HFFc6 (cell line): ENCODE results near the gene PPP1R37. TPM values are rescaled to one million over a fixed set of nuclear protein-coding genes. Genes with fewer than 3 reads are reported as not detected.

Experiments
- DNase-seq: peaks from one replicate; pipeline ENCODE4 v3.0.0-alpha.2; 2018
- H3K27ac Mint-ChIP-seq: 2 replicates; pipeline ENCODE4 v1.8.0; 2020; ENCODE audit warnings: mild to moderate bottlenecking, mixed read lengths
- H3K27me3 Mint-ChIP-seq: 2 replicates; pipeline ENCODE4 v1.8.0; 2021; ENCODE audit warnings: mild to moderate bottlenecking, moderate library complexity, mixed read lengths; ENCODE audit not compliant: insufficient read depth
- H3K36me3 Mint-ChIP-seq: 2 replicates; pipeline ENCODE4 v1.8.0; 2021; ENCODE audit warnings: low read depth, mixed read lengths
- H3K4me1 Mint-ChIP-seq: 2 replicates; pipeline ENCODE4 v1.8.0; 2020; ENCODE audit warnings: low read depth, mixed read lengths
- H3K4me3 Mint-ChIP-seq: 2 replicates; pipeline ENCODE4 v1.8.0; 2020; ENCODE audit warnings: mild to moderate bottlenecking, moderate library complexity, mixed read lengths
- H3K9me3 Mint-ChIP-seq: 2 replicates; pipeline ENCODE4 v1.8.0; 2020; ENCODE audit warnings: mild to moderate bottlenecking, mixed read lengths
- total RNA-seq, 6 experiments: library from RNA; stranded (reverse); fragmentation: NEBNext Ultra II Directional; extraction: Animal tissue kit (Norgen Biotek cat#: 25700); gene quantifications; 2 replicates in 1 of 6; 3 replicates in 5 of 6; pipeline ENCODE4 v1.2.3, GENCODE V29; 2021
- TF ChIP-seq, protein P1 (sequence below): fragments of 200-600 bp; sonication (generic); IDR thresholded peaks from 2 replicates; pipeline ENCODE4 v1.5.0; 2021; ENCODE audit warnings: antibody characterized with exemption, mild to moderate bottlenecking

The PPP1R37 gene
- total RNA-seq, 6 experiments from 2014 or later = 20.4 to 27.4 (median 21.6) TPM

DNA sequence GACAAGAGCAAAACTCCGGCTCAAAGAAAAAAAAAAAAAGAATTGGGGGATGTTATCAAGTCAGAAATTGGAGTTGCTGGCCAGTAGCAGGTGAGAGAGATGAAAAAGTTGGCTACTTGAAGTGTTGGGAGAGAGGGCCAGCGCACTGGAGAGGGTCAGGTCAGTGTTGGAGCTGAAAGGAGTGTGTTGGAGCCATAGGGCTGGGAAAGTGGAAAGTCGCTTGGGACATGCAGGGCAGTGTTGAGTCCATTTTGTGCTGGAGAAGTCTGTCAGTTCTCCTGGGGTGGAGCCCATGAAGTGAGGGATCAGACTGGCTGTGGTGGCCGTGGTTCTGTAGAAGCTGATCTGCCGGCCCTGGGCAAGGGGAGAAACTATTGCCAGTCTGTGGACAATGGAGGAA lies 1.7 kb downstream of the PPP1R37 start:
- Mint-ChIP-seq H3K4me3 (peak overlapping the region; percentile 93), H3K27ac (peak overlapping the region; percentile 26), H3K9me3 (no peaks in the 10 kb centered on the region), H3K27me3 (peaks cover 2% of the 10 kb centered on the region; the same call in 1 of the 2 replicates), H3K4me1 (peaks cover 76% of the 10 kb centered on the region), H3K36me3 (peaks cover 18% of the 10 kb centered on the region)
- no peak for DNase-seq
- TF ChIP-seq, protein P1, sequence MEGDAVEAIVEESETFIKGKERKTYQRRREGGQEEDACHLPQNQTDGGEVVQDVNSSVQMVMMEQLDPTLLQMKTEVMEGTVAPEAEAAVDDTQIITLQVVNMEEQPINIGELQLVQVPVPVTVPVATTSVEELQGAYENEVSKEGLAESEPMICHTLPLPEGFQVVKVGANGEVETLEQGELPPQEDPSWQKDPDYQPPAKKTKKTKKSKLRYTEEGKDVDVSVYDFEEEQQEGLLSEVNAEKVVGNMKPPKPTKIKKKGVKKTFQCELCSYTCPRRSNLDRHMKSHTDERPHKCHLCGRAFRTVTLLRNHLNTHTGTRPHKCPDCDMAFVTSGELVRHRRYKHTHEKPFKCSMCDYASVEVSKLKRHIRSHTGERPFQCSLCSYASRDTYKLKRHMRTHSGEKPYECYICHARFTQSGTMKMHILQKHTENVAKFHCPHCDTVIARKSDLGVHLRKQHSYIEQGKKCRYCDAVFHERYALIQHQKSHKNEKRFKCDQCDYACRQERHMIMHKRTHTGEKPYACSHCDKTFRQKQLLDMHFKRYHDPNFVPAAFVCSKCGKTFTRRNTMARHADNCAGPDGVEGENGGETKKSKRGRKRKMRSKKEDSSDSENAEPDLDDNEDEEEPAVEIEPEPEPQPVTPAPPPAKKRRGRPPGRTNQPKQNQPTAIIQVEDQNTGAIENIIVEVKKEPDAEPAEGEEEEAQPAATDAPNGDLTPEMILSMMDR = no peak

DNA sequence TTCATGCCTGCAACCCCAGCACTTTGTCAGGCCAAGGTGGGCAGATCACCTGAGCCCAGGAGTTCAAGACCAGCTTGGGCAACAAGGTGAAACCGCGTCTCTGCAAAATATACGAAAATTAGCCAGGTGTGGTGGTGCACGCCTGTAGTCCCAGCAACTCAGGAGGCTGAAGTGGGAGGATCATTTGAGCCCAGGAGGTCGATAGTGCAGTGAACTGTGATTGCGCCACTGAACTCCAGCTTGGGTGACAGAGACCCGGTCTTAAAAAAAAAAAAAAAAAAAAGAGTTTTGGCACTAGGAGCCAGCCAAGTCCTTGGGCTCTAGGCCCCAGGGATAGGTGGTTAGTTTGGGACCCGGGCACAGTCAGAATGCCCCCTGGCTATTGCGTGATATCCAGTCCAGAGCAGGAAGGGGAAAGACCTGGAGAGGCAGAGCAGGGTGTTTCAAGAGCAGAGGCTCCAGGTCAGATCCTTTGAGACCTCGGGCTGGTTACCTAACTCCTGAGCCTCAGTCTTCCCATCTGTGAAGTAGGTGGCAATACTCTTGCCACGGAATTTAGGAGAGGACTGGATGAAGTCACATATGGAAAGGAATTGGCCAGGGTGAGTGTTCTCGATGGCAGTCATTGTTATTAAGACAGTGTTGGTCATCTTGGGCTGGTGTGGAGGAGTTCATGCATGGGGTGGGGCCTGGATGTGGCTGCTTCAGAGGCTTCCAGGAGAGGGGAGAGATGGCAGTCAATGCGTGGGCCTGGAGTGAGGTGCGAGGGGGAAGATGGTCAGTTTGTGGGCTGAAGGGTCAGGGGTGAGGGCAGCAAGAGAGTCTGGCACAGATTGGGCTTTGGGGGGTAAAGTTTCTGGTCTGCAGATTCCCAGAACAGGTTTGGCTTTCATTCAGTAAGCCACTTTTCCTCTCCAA lies 2.8 kb downstream of the PPP1R37 start:
- Mint-ChIP-seq H3K4me1 (peaks cover 81% of the 10 kb centered on the region), H3K9me3 (no peaks in the 10 kb centered on the region), H3K27ac (peak overlapping the region; percentile 88), H3K27me3 (peaks cover 2% of the 10 kb centered on the region; the same call in 1 of the 2 replicates), H3K4me3 (peak overlapping the region; percentile 20; the same call in 1 of the 2 replicates), H3K36me3 (peaks cover 23% of the 10 kb centered on the region)
- DNase-seq = no peak
- TF ChIP-seq, protein P1 = no peak

DNA sequence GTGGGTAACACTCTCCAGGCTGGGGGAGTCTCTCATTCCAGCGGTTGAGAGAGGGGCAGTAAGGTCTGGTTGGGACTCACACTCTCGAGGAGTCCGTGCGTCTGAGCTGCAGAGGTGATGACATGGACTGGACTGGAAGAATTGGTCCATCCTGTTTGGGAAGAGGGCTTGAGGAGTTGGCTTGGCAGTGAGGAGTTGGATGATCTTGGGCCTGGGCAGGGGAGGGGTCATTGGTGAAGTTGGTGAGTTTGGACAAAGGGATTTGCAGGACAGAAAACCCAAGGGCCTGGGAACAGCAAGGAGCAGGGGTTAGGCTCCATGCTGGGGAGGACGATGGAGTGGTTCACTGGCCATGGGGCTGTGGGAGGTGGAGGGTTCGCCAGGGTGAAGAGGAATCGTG lies 3.7 kb downstream of the PPP1R37 start:
- Mint-ChIP-seq H3K4me1 (peaks cover 78% of the 10 kb centered on the region), H3K4me3 (peak overlapping the region; percentile 17; the same call in 1 of the 2 replicates)

DNA sequence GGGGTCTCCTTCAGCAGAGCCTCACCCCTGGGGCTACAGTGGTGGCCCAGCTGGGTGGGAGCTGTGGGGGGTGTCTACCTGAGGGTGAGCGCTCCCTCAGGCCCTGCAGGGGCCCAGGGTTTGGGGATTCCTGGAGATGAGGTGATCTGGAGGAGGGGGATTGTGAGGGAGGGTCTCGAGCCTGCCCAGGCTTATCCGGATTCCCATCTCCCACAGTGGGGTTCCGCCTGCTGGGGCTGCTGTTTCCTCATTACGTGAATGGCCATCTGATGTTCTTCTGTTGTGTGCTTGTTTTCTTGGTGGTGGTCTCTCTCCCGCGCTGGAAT lies 4.4 kb downstream of the PPP1R37 start:
- DNase-seq = no peak
- peak overlapping the region; percentile 17; the same call in 1 of the 2 replicates for H3K4me3 Mint-ChIP-seq
- H3K9me3 Mint-ChIP-seq = no peaks in the 10 kb centered on the region
- peaks cover 2% of the 10 kb centered on the region; the same call in 1 of the 2 replicates for H3K27me3 Mint-ChIP-seq
- TF ChIP-seq, protein P1 = no peak
- H3K27ac Mint-ChIP-seq = peak overlapping the region; percentile 88
- peaks cover 75% of the 10 kb centered on the region for H3K4me1 Mint-ChIP-seq
- H3K36me3 Mint-ChIP-seq = peaks cover 20% of the 10 kb centered on the region

More for the DNA sequence above, 3.7 kb downstream of the PPP1R37 start:
- TF ChIP-seq, protein P1 = no peak
- Mint-ChIP-seq H3K36me3 (peaks cover 20% of the 10 kb centered on the region), H3K9me3 (no peaks in the 10 kb centered on the region), H3K27me3 (peaks cover 2% of the 10 kb centered on the region; the same call in 1 of the 2 replicates), H3K27ac (peak overlapping the region; percentile 88)
- DNase-seq = no peak

DNA sequence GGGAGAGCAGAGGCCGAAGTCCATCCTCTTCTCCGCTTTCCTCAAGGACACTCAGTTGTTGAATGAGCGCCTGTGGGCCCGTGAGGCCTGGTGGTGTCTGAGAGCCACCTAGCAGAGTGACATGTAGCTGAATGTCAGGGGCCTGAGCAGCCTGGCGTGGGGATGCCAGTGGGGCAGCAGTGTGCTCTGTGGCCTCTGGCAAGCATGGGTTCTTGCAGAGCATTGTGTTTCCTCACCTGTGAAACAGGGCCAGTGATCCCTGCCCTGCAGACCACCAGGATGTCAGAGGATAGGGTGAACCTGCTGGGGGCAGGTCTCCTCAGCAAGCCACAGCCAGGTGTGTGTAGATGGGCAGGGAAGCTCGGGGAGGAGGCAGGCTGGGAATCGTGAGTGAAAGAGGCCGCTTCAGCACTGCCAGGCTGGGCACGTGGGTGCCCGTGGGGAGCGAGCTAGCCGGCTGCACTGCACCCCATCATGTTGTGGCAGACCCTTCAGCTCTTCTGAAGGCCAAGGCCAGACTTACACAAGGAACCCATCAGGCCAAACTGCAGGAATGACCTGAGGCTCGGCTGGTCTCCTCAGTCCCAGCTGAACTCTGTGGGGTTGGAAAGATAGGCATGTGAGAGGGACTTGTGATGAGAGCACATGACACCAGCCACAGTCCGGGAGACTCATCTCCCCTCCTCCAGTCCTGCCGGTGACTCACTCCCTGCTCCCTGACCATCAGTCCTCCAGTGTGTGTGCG lies 5.0 kb downstream of the PPP1R37 start:
- peak overlapping the region; percentile 62 for H3K4me3 Mint-ChIP-seq
- H3K36me3 Mint-ChIP-seq = peaks cover 20% of the 10 kb centered on the region
- TF ChIP-seq, protein P1 = no peak
- H3K9me3 Mint-ChIP-seq = no peaks in the 10 kb centered on the region
- peak; percentile 91 for DNase-seq
- H3K27ac Mint-ChIP-seq = peak overlapping the region; percentile 88
- H3K4me1 Mint-ChIP-seq = peaks cover 75% of the 10 kb centered on the region
- peaks cover under 1% of the 10 kb centered on the region; the same call in 1 of the 2 replicates for H3K27me3 Mint-ChIP-seq
